GM06990 (cell line): Measurements from ENCODE around the gene RLN1.
A peak's percentile ranks its signal among the peaks of the same experiment; 100 is the strongest.
"Not testable (repeated sequence)": the region's sequence is repeated elsewhere in the genome, so short reads cannot be mapped to it uniquely, and the experiment has no call there.

ENCODE experiments used
- DNase-seq: peaks from one replicate; pipeline ENCODE4 v3.0.0-alpha.2; 2011; ENCODE audit not compliant: insufficient read length; ENCODE audit errors: extremely low read depth
- H3K27me3 ChIP-seq: replicated peaks from 2 replicates; pipeline ENCODE4 v1.6.0; 2011; ENCODE audit warnings: low read length; ENCODE audit not compliant: control insufficient read depth, insufficient read depth
- H3K36me3 ChIP-seq: 2 replicates; pipeline ENCODE4 v1.5.1; 2011; ENCODE audit warnings: low read length; ENCODE audit not compliant: control insufficient read depth, insufficient read depth
- H3K4me3 ChIP-seq: replicated peaks from 2 replicates; pipeline ENCODE4 v1.5.1; 2011; ENCODE audit warnings: low read depth, mild to moderate bottlenecking, control low read depth, low read length
- CTCF ChIP-seq: IDR thresholded peaks from 2 replicates; pipeline ENCODE4 v1.5.1; 2011; ENCODE audit warnings: low read length, control low read depth, mild to moderate bottlenecking, inconsistent platforms; ENCODE audit not compliant: insufficient read depth, poor library complexity, severe bottlenecking

The RLN1 gene

GRCh38 chr9:5336688-5337087 lies 3.0 kb downstream of the RLN1 start:
- DNase-seq = no peak
- H3K27me3 ChIP-seq = no peaks in the 10 kb centered on the region
- H3K4me3 ChIP-seq = no peak overlapping the region
- H3K36me3 ChIP-seq = no peaks in the 10 kb centered on the region
- no peak for TF ChIP-seq CTCF

- not testable (repeated sequence) for DNase-seq, H3K27me3 ChIP-seq, H3K4me3 ChIP-seq, H3K36me3 ChIP-seq
Measured at GRCh38 chr9:5331276-5331675, 8.4 kb downstream of the RLN1 start.

- DNase-seq = no peak
- Histone ChIP-seq H3K27me3 (no peaks in the 10 kb centered on the region), H3K4me3 (no peak overlapping the region), H3K36me3 (no peaks in the 10 kb centered on the region)
- TF ChIP-seq CTCF = no peak
Measured at GRCh38 chr9:5326893-5327548, 12.7 kb downstream of the RLN1 start.

GRCh38 chr9:5326187-5326586 lies 13.5 kb downstream of the RLN1 start:
- no peak overlapping the region for H3K4me3 ChIP-seq
- no peak for DNase-seq
- no peak for TF ChIP-seq CTCF
- no peaks in the 10 kb centered on the region for H3K36me3 ChIP-seq
- H3K27me3 ChIP-seq = no peaks in the 10 kb centered on the region

GRCh38 chr9:5321601-5322000 lies 18.1 kb downstream of the RLN1 start:
- DNase-seq, H3K36me3 ChIP-seq, H3K4me3 ChIP-seq, H3K27me3 ChIP-seq: not testable (repeated sequence)

GRCh38 chr9:5321058-5321457 lies 18.6 kb downstream of the RLN1 start:
- no peak for DNase-seq
- peak; percentile 5 for TF ChIP-seq CTCF
- Histone ChIP-seq H3K36me3 (no peaks in the 10 kb centered on the region), H3K27me3 (no peaks in the 10 kb centered on the region), H3K4me3 (no peak overlapping the region)

GRCh38 chr9:5316406-5316805 lies 23.3 kb downstream of the RLN1 start:
- H3K27me3 ChIP-seq, DNase-seq, H3K4me3 ChIP-seq, H3K36me3 ChIP-seq: not testable (repeated sequence)
